Esophagus muscularis mucosa (tissue), 3 donors: ENCODE results near the gene SECTM1.

ENCODE experiments used
- EP300 ChIP-seq: sonication (generic); formaldehyde crosslinking; IDR thresholded peaks from one replicate; pipeline ENCODE4 v1.6.1; 2017; ENCODE audit warnings: antibody characterized with exemption
- POLR2A ChIP-seq: fragments of 450-650 bp; IDR thresholded peaks from one replicate; pipeline ENCODE4 v1.6.1; 2017; ENCODE audit warnings: antibody characterized with exemption, moderate library complexity, mild to moderate bottlenecking, low read depth
- POLR2AphosphoS5 ChIP-seq, 2 donors: sonication (generic); formaldehyde crosslinking; IDR thresholded peaks; one replicate each; pipeline ENCODE4 v1.6.1; 2017; ENCODE audit warnings: antibody characterized with exemption in 2 of 2

GRCh38 chr17:82318772-82319606 lies 14.6 kb downstream of the SECTM1 start:
- TF ChIP-seq POLR2AphosphoS5 (IDR thresholded peaks at IDR 0.05) (no peak), EP300 (no peak), POLR2A (no peak)
